Activated T-cell treated with anti-CD3 and anti-CD28 coated beads for 1 hour (primary cell): ENCODE data around the gene SLC6A17.

Source experiments
- DNase-seq: peaks from one replicate; pipeline ENCODE4 v3.0.0-alpha.2; 2020; ENCODE audit warnings: low read depth

SLC6A17 gene

GRCh38 chr1:110242062-110242461 is 91.8 kb downstream of the SLC6A17 start:
- no peak for DNase-seq

DNA sequence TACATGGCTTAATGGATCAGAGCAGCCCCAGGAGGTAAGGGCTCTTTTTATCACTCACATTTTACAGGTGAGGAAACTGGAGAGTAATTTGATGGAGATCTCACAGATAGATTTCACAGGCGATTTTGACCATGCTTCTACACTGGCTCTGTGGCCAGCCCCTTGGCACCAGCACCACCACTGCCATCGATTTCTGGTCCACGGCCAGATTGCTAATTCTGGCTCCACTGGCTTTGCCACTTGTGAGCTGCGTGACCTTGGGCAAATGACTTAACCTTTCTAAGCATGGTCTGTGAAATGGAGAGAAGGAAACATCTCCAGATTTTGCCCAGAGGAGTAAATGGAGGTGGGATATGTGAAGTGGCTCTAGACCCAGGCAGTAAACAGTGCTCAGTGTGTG is 92.4 kb downstream of the SLC6A17 start:
- no peak for DNase-seq

GRCh38 chr1:110243146-110243545 is 92.9 kb downstream of the SLC6A17 start:
- no peak for DNase-seq

DNA sequence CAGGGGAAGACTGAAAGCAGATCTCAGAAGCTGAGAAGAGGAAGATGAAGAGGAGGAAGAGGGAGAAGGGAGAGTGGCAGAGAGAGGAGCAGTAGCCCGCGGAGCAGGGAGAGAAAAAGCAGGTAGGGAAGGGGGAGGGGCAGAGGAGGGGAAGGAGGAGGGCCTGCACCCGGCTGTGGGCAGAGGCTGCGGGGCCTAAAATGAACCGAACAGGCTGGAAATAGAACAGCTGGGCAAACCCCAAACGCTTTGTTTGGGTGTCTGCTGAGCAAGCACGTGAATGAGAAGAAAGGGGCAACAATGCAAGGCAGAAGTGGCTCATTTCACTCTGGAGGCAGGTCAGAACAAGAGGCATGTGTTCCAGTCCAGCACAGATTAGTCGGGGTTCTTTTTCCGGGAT is 93.3 kb downstream of the SLC6A17 start:
- no peak for DNase-seq

- DNase-seq = no peak
Observed at GRCh38 chr1:110245876-110246620, 95.8 kb downstream of the SLC6A17 start.

DNA sequence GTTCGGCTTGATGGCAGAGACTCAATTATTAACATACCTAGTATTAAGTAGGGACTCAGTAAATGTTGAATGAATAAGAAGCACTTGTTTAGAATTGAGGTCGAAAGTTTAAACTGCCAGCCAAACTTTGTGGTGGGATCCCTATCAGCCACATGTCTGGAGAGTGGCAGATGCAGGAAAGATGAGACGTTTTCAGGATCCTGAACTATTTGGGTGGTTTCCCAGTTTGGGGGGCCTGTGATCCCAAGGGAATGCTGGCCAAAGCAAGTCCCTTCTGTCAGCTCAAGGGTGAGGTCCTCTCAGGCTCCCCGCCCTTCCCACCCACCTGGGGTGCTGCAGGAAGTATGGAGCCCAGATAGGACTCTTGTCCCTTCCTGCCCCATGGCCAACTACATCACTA is 98.5 kb downstream of the SLC6A17 start:
- no peak for DNase-seq

- no peak for DNase-seq
Observed at GRCh38 chr1:110249256-110249655, 99.0 kb downstream of the SLC6A17 start.

DNA sequence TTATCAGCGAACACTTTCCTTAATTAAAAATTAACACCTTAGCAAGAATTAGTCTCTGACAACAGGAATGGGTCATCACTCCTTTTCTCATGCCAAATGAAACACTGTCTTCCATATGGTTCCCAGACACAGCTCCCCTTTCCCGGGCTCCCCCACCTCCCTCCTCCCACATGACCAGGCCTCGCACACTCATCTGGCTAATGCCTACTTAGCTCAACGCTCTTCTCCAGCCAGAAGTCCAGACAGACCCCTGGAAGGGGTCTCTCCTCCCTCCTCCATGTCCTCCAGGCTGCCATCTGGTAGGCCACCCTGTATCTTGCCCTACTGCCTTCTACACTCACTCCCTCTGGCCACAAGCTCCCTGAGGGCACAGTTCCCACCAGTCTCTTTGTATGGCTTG is 99.7 kb downstream of the SLC6A17 start:
- DNase-seq = no peak

DNA sequence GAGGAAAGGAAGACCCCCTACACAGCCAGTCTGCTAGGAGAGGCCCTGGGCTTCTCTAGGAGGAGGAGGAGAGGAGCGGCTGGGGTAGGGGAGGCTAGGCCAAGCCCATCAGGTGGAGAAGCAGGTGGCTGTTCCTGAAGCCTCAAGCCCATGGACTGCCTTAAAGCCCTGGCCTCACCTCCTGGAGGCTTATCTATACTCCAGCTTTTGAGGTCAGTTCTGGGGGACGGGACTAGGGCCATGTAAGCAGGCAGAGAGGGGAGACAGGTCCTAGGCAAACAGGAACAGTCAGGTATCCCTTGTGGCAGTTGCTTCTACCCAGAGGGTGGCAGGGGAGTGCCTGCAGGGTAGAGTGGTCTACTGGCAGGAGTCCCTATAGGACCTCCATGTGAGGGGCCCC is 100.5 kb downstream of the SLC6A17 start:
- DNase-seq = no peak
